ENCODE results near the gene KTN1. TPM values are rescaled to one million over a fixed set of nuclear protein-coding genes. Genes with fewer than 3 reads are reported as not detected.

KTN1 gene
- total RNA-seq, 3 donors from 2014 or later: 142 to 215 (median 182) TPM

- no peak overlapping the region for H3K4me3 ChIP-seq
- H3K9me3 ChIP-seq: peaks cover 0 to 9% of the 10 kb centered on the region in 2 donors
- peak overlapping the region in 1 of 2 donors; percentile 11 for H3K27ac ChIP-seq
- no peak for DNase-seq (ENCODE audit: low spot score in 2 of 2)
- TF ChIP-seq, protein P1, sequence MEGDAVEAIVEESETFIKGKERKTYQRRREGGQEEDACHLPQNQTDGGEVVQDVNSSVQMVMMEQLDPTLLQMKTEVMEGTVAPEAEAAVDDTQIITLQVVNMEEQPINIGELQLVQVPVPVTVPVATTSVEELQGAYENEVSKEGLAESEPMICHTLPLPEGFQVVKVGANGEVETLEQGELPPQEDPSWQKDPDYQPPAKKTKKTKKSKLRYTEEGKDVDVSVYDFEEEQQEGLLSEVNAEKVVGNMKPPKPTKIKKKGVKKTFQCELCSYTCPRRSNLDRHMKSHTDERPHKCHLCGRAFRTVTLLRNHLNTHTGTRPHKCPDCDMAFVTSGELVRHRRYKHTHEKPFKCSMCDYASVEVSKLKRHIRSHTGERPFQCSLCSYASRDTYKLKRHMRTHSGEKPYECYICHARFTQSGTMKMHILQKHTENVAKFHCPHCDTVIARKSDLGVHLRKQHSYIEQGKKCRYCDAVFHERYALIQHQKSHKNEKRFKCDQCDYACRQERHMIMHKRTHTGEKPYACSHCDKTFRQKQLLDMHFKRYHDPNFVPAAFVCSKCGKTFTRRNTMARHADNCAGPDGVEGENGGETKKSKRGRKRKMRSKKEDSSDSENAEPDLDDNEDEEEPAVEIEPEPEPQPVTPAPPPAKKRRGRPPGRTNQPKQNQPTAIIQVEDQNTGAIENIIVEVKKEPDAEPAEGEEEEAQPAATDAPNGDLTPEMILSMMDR (IDR thresholded peaks at IDR 0.05): no peak
- no peak for TF ChIP-seq POLR2AphosphoS5 (IDR thresholded peaks at IDR 0.05)
- TF ChIP-seq POLR2A (IDR thresholded peaks at IDR 0.05): no peak
- intact Hi-C loops (cut with DNase I; ENCODE audit: low total_unique reads): no loop called here
- H3K4me1 ChIP-seq: peaks cover 0 to 10% of the 10 kb centered on the region in 2 donors
- H3K36me3 ChIP-seq: no peaks in the 10 kb centered on the region
- no peaks in the 10 kb centered on the region for H3K27me3 ChIP-seq
Observed at GRCh38 chr14:55535516-55536203, 44.3 kb upstream of the KTN1 start.

DNA sequence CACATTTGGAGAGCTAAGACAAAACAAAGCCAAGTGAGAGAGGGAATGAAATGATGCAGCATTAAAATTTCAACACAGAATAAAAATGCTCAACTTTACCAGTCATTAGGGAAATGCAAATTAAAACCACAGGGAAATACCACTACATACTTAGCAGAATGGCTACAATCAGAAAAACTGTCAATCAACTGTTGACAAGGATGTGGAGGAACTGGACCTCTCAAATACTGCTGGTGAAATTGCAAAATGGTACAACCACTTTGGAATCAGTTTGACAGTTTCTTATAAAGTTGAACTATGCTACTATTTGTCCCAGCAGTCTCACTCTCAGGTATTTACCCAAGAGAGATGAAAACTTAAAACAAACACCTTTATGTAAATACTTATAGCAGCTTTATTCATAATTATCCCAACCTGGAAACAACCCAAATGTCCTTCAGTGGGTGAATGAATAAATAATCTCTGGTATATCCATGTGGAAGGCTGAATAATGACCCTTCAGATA is 43.8 kb upstream of the KTN1 start:
- intact Hi-C loops (cut with DNase I; ENCODE audit: low total_unique reads): no loop called here

GRCh38 chr14:55537782-55538181 is 42.2 kb upstream of the KTN1 start:
- H3K27ac ChIP-seq: no peak overlapping the region
- peaks cover 0 to 9% of the 10 kb centered on the region in 2 donors for H3K9me3 ChIP-seq
- no peaks in the 10 kb centered on the region for H3K36me3 ChIP-seq
- TF ChIP-seq, protein P1 (IDR thresholded peaks at IDR 0.05): no peak
- no peak for TF ChIP-seq POLR2AphosphoS5 (IDR thresholded peaks at IDR 0.05)
- H3K4me1 ChIP-seq: peaks cover 0 to 10% of the 10 kb centered on the region in 2 donors
- H3K4me3 ChIP-seq: no peak overlapping the region
- intact Hi-C loops (cut with DNase I; ENCODE audit: low total_unique reads): no loop called here
- no peaks in the 10 kb centered on the region for H3K27me3 ChIP-seq
- no peak for DNase-seq (ENCODE audit: low spot score in 2 of 2)

More for the DNA sequence above, 43.8 kb upstream of the KTN1 start:
- Histone ChIP-seq H3K4me3 (no peak overlapping the region), H3K9me3 (peaks cover 0 to 9% of the 10 kb centered on the region in 2 donors), H3K4me1 (peaks cover 0 to 10% of the 10 kb centered on the region in 2 donors), H3K36me3 (no peaks in the 10 kb centered on the region), H3K27me3 (no peaks in the 10 kb centered on the region), H3K27ac (peak overlapping the region; percentile 15 to 27)
- TF ChIP-seq POLR2A (IDR thresholded peaks at IDR 0.05) (no peak), POLR2AphosphoS5 (IDR thresholded peaks at IDR 0.05) (no peak)
- TF ChIP-seq, protein P1 (IDR thresholded peaks at IDR 0.05): no peak
- DNase-seq (ENCODE audit: low spot score in 2 of 2): no peak

DNA sequence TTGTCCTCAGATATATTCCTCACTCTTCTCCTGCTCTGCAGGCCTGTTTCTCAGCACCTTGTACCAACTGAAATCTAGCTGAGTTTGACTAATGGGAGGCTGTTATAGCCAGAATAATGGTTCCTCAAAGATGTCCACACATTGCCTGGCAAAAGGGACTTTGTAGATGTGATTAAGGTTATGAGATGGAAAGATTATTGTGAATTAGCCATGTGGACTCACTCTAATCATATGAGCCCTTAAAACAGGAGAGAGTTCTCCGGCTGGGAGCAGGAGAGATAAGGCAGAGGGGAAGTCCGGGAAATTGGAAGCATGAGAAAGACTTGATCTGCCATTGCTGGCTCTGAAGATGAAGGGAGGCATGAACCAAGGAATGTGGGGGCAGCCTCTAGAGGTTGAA is 40.0 kb upstream of the KTN1 start:
- Histone ChIP-seq H3K36me3 (no peaks in the 10 kb centered on the region), H3K4me1 (peaks cover 0 to 10% of the 10 kb centered on the region in 2 donors), H3K9me3 (peaks cover 0 to 9% of the 10 kb centered on the region in 2 donors), H3K27me3 (no peaks in the 10 kb centered on the region), H3K4me3 (no peak overlapping the region), H3K27ac (peak overlapping the region in 1 of 2 donors; percentile 12)
- TF ChIP-seq, protein P1 (IDR thresholded peaks at IDR 0.05): no peak
- TF ChIP-seq POLR2A (IDR thresholded peaks at IDR 0.05) (no peak), POLR2AphosphoS5 (IDR thresholded peaks at IDR 0.05) (no peak)
- no peak for DNase-seq (ENCODE audit: low spot score in 2 of 2)
- intact Hi-C loops (cut with DNase I; ENCODE audit: low total_unique reads): no loop called here

Measured in breast epithelium (tissue), 4 donors.